GM18907 (cell line): ENCODE data around the gene APOM.
A peak's percentile ranks its signal among the peaks of the same experiment; 100 is the strongest.

Source experiments
- ATAC-seq: cut with Tn5 transposase; IDR thresholded peaks from one replicate; pipeline ENCODE4 v1.9.1; 2021; ENCODE audit warnings: mild to moderate bottlenecking, moderate library complexity; ENCODE audit not compliant: unreplicated experiment

Gene APOM

DNA sequence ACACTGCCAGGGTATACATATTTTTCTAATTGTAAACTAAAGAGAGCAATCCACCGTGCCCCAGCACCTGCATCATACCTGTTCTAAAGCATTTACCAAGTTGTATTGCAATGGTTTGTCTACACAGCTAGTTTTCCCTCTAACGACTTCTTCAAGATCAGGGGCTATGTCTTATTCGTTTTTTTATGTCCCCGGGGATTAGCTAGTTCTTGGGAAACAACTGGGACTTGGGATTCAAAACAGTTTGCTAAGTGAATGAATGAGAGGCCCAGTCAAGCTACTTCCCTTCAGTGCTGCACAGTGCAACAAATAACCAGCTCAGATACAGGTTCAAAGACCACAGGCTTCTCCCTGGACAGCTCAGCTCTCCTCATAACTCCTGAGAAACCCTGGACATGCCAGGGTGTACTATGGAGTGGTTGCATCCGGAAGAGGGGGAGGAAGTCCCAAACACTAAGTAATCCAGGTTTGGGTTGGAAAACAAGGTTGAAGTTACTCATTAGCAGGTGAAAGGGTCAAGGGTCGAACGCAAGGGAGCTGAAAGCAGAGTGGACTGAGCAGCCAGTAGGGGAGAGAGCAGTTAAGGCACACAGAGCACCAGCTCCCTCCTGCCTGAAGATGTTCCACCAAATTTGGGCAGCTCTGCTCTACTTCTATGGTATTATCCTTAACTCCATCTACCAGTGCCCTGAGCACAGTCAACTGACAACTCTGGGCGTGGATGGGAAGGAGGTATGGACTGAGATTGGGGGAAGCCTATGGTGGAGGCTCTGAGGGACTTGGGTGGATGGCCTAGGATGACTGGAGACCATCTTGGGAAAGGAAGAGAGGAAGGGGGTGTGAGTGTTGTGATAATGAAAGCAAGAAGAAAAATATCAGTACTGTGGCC lies at the start of gene APOM:
Gene APOM (plus strand): TSS at position 546 of the 889 bp plus-strand sequence. CDS start 73 bp downstream, at position 619.
- ATAC-seq, result no peak

DNA sequence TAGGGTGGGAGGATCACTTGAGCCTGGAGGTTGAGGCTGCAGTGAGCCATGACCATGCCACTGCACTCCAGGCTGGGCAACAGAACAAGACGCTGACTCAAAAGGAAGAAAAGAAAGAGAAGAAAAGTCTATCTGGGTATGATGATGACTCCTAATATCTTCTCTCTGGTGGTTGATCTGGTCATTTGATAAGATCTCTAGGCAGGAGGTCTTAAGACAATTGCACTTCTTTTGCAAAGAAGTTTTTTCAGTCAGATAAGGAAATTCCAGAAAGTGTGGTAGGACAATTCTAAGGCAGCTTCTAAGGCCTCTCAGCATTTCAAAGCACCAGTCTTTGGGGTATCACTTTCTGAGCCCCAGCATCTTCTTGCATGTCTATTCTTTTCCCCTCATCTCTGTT lies 48.4 kb upstream of the APOM start:
- ATAC-seq, result no peak

DNA sequence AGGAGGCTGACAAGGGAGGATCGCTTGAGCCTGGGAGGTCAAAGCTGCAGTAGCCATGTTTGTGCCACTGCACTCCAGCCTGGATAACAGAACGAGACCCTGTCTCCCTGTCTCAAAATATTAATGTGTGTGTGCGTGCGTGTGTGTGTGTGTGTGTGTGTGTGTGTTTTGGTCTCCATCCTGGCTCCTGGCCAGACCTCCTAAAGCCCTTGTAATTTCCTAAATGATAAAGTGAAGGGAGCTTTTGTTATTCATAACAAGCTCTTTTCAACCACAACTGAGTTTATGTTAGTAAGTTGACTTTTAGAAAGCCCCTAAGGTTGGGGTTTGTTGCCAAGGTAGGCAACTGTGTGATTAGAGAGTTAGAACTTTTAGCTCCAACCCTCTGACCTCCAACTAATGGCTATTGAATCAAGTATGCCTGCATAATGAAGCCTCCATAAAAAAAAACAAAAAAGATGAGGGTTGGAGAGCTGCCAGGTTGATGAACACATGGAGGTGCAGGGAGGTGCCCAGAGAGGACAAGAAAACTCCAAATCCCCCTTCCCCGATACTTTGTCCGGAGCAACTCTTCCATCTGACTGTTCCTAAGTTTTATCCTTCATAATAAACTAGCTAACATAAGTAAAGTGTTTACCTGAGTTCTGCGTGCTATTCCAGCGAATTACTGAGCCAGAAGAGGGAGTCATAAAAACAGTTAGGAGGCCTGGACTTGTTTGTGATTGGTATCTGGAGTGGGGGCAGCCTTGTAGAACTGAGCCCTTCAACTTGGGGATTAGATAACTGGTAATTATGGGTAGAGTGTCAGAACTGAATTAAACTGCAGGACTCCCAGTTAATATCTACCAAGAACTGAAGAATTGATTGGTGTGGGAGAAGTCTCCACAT lies 45.9 kb upstream of the APOM start:
- ATAC-seq, result no peak

DNA sequence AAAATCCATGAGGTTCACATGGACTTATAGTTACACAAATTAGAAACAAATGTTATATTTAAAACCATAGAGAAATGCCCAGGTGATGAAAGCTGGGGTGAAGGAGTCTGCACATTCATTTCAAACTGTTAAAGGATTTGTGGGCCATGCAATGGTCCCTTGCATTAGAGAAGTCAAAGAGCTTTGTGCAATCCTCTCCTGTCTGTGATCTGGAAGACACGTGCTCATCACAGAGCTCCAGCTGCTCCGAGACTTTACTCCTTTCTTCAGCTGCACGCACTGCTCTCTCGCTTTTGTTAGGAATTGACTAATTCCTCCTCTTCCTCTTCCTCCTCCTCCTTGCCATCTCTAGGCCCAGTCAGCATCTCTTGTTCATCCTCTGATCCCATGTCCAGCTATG lies 44.7 kb upstream of the APOM start:
- no peak for ATAC-seq

- no peak for ATAC-seq
Observed at GRCh38 chr6:31614075-31614619, 41.5 kb upstream of the APOM start.

DNA sequence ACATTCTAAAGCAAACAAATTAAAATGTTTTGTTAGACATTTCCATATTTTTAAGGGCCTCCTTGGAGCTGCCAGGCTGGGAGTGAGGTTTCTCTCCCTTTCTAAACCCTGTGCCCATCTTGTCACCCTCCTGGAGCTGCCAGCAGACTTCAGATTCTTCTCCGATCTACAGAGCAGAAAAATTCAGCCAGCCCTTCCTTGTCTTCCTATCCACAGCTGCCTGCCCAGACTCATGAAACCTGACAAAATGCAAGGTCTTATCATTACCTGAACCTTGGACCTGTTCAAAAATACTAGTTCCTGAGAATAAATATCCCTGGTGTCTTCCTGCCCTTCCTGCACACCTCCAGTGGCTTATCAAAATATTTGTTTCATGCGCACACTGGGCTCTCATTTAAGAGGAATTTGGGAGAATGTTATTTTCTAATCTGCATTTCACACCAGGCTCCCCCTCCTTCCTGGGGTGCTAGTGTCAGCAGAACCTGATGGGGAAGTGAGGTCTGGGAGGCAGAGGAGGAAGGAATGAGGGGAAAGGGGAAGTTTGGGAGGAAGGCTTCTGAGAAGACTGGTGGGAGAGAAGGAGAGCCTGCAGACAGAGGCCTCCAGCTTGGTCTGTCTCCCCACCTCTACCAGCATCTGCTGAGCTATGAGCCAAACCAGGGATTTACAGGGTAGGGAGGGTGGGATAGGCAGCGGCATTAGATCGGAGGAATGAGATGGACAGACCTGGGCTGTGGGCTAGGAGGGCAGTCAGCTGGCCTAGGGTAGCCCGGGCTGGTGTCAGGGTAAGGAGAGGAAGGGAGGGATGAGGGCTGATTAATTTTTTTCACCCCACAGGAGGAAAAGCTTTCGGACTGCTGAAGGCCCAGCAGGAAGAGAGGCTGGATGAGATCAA lies 40.8 kb upstream of the APOM start, which contains the start of gene AIF1:
Gene AIF1 (plus strand): TSS at position 551 of the 895 bp plus-strand sequence. CDS start 96 bp downstream, at position 647.
- ATAC-seq, result no peak

GRCh38 chr6:31615748-31616147 lies 39.9 kb upstream of the APOM start:
- no peak for ATAC-seq

DNA sequence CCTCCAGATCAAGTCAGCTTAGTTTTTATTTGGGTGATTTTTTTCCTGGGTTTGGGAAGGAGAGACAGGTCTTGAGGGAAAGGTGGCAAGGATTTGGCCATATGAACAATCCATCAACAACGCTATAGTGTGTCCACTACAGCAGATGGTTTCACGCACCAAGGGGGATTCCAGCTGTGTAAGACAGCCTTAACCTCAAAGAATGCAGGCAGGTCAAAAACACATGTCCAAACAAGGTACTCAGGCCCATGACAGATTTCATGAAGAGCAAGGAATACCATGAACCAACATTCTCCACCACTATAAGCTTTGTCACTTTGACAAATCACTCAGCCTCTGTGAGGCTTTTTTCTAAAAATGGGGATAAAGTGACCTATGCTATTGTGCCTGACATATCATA lies 38.7 kb upstream of the APOM start:
- ATAC-seq, result no peak

DNA sequence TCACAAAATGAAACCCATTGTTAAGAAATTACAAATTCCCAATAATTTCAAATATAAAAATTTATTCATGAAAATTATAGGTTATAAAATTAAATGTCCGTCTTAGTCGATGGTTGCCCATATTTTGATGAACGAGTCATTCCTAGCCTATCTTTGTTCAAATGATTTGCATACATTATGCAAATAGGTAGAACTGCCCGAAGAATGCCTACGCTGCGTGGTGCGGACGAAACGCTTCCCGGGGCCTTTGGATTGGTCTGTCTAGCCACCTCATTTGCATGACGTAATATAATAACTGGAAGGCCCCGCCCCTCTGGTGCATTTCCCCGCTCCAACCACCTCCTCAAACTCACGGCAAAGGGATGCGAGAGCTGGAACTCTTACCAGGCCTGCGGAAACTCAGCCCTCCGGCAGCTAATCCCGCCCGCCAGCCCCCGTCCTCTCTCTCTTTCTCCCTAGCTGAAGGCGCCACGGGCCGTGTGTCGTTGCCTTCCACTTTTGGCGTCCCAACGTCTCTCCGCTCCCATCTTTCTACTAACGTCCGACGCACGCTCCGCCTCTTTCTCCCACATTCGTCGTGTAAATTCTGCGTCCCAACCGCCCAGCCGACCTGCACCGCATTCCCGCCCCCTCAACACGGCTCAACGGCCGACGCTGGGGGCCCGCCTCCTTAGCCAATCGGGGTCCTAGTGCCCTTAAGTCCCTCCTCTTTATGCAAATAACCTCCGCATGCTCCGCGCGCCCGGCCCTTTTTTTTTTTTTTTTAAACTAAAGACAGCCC lies 35.7 kb upstream of the APOM start:
- peak; percentile 83 for ATAC-seq

DNA sequence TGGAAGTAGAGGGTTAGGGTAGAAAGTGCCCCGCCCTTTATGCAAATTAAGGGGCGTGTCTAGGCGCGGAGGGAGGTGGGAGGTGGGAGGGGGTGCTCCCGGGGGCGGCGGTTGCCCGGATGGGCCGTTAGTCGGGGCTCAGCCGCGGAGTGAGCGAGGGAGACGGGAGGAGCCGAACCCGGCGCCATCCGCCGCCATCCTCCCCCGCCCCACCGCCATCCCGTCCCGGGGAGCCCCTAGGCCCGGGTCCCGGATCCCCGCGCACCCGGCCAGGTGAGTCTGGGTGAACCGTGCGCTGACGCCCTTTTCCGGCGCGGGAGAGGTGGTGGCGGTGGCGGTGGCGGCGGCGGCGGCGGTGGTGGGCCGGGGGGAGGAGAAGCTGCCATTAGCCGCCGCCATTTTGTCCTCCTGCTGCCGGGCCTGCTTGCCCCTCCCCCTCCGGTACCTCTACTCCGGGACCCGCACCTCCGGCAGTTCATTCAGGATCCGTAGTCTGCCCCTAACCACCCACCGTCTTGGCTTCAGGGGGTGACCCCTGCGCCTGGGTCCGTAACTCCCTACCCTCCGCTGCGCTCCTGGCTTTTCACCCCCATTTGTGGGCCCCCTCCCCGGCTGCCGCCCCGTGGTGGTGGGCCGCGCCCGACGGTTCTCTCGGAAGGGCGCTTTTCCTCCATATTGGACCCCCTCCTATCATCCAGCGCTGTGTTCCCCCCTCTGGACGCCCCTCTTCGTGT lies 34.9 kb upstream of the APOM start, which contains the start of gene PRRC2A:
Gene PRRC2A (plus strand): TSS at position 130 of the 734 bp plus-strand sequence. CDS start 2,075 bp downstream, outside the sequence.
- peak; percentile 66 for ATAC-seq

- no peak for ATAC-seq
Observed at GRCh38 chr6:31621320-31621939, 34.3 kb upstream of the APOM start.

- ATAC-seq, result no peak
Observed at GRCh38 chr6:31621991-31622390, 33.7 kb upstream of the APOM start.

DNA sequence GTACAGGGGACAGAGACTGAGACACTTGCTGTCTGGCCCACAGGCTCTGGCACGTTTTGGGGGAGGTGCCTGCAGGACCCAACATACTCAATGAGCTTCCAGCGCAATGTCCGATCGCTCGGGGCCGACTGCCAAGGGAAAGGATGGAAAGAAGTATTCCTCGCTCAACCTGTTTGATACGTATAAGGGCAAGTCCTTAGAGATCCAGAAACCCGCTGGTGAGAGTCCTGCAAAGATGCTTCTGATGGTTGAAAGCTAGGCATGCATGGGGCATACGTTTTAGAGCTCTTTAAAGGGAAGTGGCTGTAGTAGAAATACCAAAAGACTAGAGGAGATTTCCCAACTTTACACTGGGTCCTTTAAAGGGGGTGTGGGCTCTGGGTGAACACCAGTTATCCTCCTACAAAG lies 33.0 kb upstream of the APOM start:
- ATAC-seq, result no peak

DNA sequence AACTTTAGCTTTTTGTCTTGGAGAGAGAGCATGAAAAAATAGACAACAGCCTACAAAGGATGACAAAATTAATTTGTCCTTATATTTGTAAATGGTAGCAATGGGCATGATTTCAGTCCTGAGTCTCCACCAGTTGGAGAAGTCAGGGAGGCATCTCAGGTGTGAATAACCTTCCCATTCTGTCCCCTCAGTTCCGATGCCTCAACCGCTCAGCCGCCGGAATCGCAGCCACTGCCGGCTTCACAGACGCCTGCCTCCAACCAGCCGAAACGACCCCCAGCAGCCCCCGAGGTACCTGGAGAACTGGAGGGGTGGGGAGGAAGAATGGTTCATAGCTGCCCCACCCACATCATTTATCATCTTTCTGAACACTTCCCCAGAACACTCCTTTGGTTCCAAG lies 31.6 kb upstream of the APOM start:
- ATAC-seq, result no peak

DNA sequence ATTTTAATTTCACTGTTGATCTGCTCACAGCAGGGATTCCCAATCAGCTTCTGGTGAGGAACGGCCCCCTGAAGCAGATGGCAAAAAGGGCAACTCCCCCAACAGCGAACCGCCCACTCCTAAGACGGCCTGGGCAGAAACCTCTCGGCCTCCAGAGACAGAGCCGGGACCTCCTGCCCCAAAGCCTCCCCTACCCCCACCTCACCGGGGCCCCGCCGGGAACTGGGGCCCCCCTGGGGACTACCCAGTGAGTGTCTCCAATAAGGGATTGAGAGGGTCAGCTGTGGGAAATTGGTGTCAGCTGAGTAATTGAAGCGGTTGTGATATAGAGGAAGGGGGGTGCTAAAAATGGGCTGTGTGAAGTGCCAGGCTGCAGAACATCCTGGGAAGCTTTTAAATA lies 28.7 kb upstream of the APOM start:
- ATAC-seq, result no peak

DNA sequence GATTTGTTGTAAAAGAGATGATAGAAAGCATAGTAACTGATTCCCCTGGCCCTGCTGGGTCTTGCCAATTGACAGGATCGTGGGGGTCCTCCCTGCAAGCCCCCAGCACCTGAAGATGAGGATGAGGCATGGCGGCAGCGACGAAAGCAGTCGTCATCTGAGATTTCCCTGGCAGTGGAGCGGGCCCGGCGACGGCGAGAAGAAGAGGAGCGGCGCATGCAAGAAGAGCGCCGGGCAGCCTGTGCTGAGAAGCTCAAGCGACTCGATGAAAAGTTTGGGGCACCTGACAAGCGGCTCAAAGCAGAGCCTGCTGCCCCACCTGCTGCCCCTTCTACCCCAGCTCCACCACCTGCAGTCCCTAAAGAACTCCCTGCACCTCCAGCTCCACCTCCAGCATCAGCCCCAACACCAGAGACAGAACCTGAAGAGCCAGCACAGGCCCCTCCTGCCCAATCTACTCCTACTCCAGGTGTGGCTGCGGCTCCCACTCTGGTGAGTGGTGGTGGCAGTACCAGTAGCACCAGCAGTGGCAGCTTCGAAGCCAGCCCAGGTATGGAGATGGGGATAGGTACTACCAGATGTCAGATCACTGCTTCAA lies 27.9 kb upstream of the APOM start:
- no peak for ATAC-seq

- ATAC-seq, result no peak
Observed at GRCh38 chr6:31629014-31629413, 26.7 kb upstream of the APOM start.
